Cardiac fibroblast (primary cell): Measurements from ENCODE around the gene IGSF9B.

Experiments
- DNase-seq, 2 donors: peaks; one replicate each; pipeline versions ENCODE4 v3.0.0 to v3.0.0-alpha.2; 2010; ENCODE audit warnings: low read depth in 2 of 2
- H3K4me3 ChIP-seq, 2 donors: replicated peaks in 1 of 2; 1 replicate in 1 of 2; 2 replicates in 1 of 2; pipeline ENCODE4 v1.5.1; 2011; ENCODE audit warnings: low read depth in 2 of 2, low read length in 2 of 2, mild to moderate bottlenecking in 2 of 2, moderate library complexity in 1 of 2
- TF ChIP-seq, protein P1 (sequence below): IDR thresholded peaks from one replicate; pipeline ENCODE4 v1.5.1; 2011; ENCODE audit warnings: low read depth, mild to moderate bottlenecking, low read length, inconsistent platforms

The IGSF9B gene

DNA sequence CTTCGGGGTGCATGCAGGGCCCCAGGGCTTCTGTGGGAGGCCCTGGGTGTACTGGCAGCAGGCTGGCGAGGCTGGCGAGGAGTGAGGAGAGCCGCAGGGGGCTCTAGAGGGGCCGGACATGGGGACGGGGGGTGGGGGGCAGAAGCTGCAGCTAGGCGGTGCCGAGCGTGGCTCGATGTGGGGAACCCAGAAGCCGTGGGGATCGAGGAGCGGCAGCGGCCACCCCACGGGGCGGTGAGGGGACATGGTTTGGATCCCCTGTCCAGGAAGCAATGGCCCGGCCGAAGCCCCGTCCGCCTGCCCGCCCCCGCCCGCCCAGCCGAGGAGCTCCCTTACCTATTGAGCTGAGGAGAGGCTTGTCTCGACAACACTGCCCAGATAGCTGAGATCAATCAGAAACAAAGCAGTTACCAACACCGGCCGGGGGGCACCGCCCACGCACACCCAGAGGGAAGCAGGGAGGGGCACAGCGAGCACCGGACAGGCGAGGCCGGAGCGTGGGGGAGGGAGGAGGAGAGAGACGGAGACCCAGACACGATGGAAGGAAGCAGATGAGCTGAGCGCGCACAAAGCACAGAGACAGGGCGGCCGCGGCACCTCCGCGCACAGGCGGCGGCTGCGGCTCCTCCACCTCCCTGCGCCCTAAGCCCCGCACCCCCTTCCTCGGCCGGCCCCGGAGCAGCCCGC is 38.7 kb downstream of the IGSF9B start:
- TF ChIP-seq, protein P1, sequence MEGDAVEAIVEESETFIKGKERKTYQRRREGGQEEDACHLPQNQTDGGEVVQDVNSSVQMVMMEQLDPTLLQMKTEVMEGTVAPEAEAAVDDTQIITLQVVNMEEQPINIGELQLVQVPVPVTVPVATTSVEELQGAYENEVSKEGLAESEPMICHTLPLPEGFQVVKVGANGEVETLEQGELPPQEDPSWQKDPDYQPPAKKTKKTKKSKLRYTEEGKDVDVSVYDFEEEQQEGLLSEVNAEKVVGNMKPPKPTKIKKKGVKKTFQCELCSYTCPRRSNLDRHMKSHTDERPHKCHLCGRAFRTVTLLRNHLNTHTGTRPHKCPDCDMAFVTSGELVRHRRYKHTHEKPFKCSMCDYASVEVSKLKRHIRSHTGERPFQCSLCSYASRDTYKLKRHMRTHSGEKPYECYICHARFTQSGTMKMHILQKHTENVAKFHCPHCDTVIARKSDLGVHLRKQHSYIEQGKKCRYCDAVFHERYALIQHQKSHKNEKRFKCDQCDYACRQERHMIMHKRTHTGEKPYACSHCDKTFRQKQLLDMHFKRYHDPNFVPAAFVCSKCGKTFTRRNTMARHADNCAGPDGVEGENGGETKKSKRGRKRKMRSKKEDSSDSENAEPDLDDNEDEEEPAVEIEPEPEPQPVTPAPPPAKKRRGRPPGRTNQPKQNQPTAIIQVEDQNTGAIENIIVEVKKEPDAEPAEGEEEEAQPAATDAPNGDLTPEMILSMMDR: no peak
- no peak overlapping the region for H3K4me3 ChIP-seq
- DNase-seq: no peak

DNA sequence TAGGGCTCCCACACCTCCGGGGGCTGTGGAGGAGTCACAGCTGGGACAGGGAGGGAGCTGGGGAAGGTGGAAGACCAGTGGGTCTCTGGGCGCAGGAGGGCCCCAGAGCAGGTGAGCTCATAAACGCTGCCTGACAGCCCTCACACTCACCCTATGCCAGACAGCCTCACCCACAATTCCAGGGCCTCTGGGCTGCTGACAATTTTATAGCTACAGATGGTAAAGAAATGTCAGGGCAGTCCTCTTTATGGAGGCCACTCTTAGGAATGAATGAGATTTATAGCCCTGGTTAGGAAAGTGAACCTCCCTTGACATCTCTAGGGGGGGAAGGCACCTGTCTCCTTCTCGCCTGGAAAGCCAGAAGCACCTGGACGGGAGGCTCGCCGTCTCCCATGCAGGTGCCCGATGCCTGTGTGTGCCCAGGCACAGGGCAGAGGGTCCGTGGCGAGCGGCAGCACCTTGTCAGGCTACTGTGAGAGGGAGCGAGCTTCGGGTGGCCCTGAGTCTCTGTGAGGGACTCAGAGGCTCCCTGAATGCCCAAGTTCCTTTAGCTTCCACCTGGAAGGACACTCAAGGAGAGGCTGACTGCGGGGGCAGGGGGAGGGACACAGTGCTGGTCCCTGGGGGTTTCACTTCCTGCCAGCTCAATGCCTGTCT is 39.9 kb downstream of the IGSF9B start:
- DNase-seq: no peak
- no peak overlapping the region for H3K4me3 ChIP-seq

DNA sequence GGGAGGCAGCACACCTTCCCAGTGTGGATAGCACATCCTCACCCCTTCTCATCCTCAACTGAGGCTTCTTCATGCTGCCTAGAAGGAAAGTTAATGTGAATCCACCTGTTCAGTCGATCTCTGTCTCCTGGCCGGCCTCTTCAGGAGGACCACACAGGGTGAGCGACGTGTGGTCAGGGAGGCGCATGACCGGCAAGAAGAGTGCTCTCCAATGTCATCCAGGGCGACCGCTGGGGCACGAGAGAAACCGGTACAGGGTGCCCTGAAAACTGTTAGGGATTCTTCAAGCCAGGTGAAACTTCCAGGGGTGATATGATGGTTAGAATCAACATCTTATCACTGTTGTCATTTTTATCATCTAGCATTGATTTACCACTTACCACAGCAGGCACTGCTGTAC is 43.0 kb downstream of the IGSF9B start:
- TF ChIP-seq, protein P1: no peak
- H3K4me3 ChIP-seq: no peak overlapping the region
- no peak for DNase-seq

More for the DNA sequence above, 39.9 kb downstream of the IGSF9B start:
- TF ChIP-seq, protein P1: no peak

DNA sequence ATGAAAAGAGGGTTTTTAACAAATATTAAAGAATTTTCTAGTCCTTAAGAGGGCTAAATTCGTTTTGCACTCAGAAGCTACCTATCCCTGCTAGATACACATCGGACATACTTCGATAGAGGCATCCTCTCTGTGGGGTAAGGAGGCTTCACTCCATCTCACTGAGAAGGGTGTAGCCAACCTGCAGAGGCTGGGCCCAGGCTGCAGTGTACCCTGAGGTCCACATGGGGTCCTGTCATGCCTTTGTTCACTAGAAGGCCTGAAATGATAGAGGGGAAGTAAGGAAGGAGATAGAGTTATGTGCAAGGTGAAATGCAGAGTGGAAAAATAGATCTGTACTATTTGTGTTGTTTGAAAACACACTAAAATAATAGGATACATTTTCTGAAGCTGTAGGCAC is 45.6 kb downstream of the IGSF9B start:
- no peak for DNase-seq
- TF ChIP-seq, protein P1: no peak
- H3K4me3 ChIP-seq: no peak overlapping the region

DNA sequence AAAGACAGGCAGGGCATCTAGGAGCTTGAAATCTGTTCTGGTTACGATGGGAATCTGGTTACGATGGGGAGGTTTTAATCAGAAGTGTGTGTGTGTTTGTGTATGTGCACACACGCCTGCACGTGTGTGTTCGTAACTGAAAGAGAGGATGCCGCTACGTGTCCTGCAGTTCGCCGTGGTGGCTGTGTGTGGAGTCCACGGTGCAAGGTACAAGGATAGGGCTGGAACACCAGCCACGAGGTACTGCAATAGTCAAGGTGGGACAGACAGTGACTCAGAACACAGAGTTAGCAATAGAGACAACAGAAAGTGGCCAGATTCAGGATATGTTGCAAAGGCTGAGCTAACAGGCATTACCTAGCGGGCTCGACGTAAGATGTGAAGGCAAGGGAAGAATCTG is 46.7 kb downstream of the IGSF9B start:
- H3K4me3 ChIP-seq: no peak overlapping the region
- DNase-seq: no peak
- TF ChIP-seq, protein P1: no peak

DNA sequence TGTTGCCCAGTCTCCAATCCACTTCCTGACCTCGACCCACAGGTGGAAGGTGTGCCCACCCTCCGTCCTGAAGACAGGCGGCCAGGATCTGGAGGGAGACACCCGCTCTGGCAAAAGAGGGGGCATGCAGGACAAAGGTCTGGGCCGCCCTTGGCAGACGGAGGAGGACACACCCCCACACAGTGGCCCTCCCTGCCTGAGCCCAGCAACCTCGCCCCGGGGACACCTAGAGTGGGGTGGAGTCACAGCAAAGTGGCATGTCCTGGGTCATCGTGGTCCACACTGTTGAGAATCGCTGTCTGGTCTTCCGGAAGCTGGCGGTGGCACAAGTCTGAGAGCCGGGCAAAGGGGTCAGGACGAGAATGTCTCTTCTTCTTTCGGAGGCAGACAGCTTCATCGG is 47.9 kb downstream of the IGSF9B start:
- TF ChIP-seq, protein P1: no peak
- no peak for DNase-seq
- H3K4me3 ChIP-seq: no peak overlapping the region
